ENCODE results near the gene OLA1. TPM values are rescaled to one million over a fixed set of nuclear protein-coding genes. Genes with fewer than 3 reads are reported as not detected.

Gene OLA1
- 68.4 TPM for total RNA-seq

DNA sequence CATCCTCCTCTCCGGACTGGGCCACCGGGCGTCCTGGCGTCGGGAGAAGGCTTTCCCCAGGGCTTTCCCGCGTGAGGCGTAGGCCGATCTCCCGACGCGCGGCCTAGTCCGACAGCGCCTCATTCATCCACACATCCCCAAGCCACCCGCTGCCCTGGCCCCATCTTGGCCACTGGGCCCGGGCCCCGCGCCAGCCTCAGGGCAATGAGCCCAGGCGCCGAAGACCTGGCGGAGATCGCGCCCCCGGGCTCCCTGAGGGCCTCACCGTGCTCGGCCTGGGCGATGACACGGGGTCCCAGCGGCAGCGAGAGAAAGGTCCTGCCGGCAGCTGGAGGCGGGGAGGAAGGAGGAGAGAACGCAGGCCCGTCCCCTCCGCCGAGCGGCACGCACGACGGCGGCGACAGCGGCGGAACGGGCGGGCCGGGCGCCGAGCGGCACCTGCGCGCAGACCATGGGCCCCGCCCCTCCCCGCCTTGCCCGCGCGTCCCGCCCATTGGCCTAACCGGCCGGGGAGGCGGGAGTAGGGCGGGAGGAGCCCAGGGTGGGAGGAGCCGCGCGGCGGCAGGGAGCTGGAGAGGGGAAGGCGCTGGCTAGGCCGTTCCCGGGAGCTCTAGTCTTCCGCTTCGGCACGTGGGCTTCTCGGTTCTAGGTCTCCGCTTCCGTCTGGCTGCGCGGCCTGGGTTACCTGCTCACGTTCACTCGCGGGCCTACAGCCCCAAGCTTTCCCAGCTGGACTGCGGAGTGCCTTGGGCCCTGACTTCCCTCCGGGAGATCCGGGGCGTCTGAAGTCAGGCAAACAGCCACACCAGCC lies at the start of gene OLA1:
TSS of gene OLA1 (minus strand) at position 346 of the 811 bp plus-strand sequence. CDS start 1,717 bp downstream, outside the sequence.

Other genes starting within 250 kb of the OLA1 start
- gene SP9, start 86.4 kb upstream of the OLA1 start, total RNA-seq, result not detected
- 60.2 TPM for gene SCRN3, start 147.2 kb upstream of the OLA1 start, total RNA-seq
- 7.9 TPM for gene GPR155, start 238.5 kb upstream of the OLA1 start, total RNA-seq